A549 (cell line): ENCODE measurements around the gene POM121L2. TPM values are rescaled to one million over a fixed set of nuclear protein-coding genes. Genes with fewer than 3 reads are reported as not detected.

Experiments used
- ATAC-seq, 2 experiments: fragments of 200-7000 bp in 1 of 2; fragments of >200 bp in 1 of 2; cut with Nextera tagmentation in 1 of 2; cut with Tn5 transposase in 1 of 2; 3 replicates each; pipeline versions ENCODE4 v1.8.0 to v1.9.1; 2018 to 2020; ENCODE audit warnings: mild to moderate bottlenecking in 1 of 2, moderate library complexity in 1 of 2
- CTCF ChIA-PET: fragments of 300-600 bp; sonication (Branson Sonifier 250); formaldehyde crosslinking; extraction: SDS; loops from one replicate; lab custom pipeline; 2021; ENCODE audit warnings: antibody characterized with exemption, inconsistent platforms; lab: Yijun Ruan, JAX
- POLR2A ChIA-PET: fragments of 350-600 bp; formaldehyde crosslinking; extraction: SDS; loops from one replicate; lab custom pipeline; 2021; ENCODE audit warnings: antibody characterized with exemption, inconsistent platforms; lab: Yijun Ruan, JAX
- DNase-seq, 2 experiments: peaks; one replicate each; pipeline versions ENCODE4 v3.0.0 to v3.0.0-alpha.2; 2011 to 2016; ENCODE audit warnings: low read depth in 1 of 2, low spot score in 1 of 2
- FAIRE-seq: peaks from 2 replicates; lab custom pipeline; 2011; peaks lifted over from hg19 to GRCh38; lab: Jason Lieb, UNC
- H3K27ac ChIP-seq, 2 experiments: fragments of >200 bp; sonication (Bioruptor Twin); formaldehyde crosslinking; 3 replicates each; pipeline ENCODE4 v1.5.1; 2016 to 2017
- H3K4me1 ChIP-seq: fragments of >200 bp; sonication (Bioruptor Twin); formaldehyde crosslinking; 3 replicates; pipeline ENCODE4 v1.6.1; 2016
- H3K4me2 ChIP-seq: fragments of >200 bp; sonication (Bioruptor Twin); formaldehyde crosslinking; 3 replicates; pipeline ENCODE4 v1.6.1; 2016
- H3K4me3 ChIP-seq: fragments of >200 bp; sonication (Bioruptor Twin); formaldehyde crosslinking; 3 replicates; pipeline ENCODE4 v1.5.1; 2016
- H3K9me3 ChIP-seq: fragments of >200 bp; sonication (Bioruptor Twin); formaldehyde crosslinking; 3 replicates; pipeline ENCODE4 v1.6.1; 2016
- ATOH8 ChIP-seq: fragments of 250-450 bp; sonication (Bioruptor Pico); IDR thresholded peaks from 2 replicates; pipeline ENCODE4 v1.5.0; 2020; ENCODE audit warnings: low read depth, mild to moderate bottlenecking, moderate library complexity
- BHLHE40 ChIP-seq: IDR thresholded peaks from 2 replicates; pipeline ENCODE4 v1.6.1; 2012; ENCODE audit warnings: low read depth, low read length, inconsistent platforms
- CBX2 ChIP-seq: fragments of 200-600 bp; sonication (generic); IDR thresholded peaks from 2 replicates; pipeline ENCODE4 v1.6.1; 2016; ENCODE audit warnings: low read depth, mild to moderate bottlenecking, borderline replicate concordance
- CBX8 ChIP-seq: fragments of 200-600 bp; sonication (generic); IDR thresholded peaks from 2 replicates; pipeline ENCODE4 v1.6.1; 2016
- CEBPB ChIP-seq, 2 experiments: fragments of >200 bp in 1 of 2; sonication (Bioruptor Twin) in 1 of 2; formaldehyde crosslinking in 1 of 2; IDR thresholded peaks; 2 replicates each; pipeline ENCODE4 v1.6.1; 2012 to 2016
- CHD2 ChIP-seq: fragments of 150-350 bp; IDR thresholded peaks from 2 replicates; pipeline ENCODE4 v1.6.1; 2014; ENCODE audit warnings: low read length; ENCODE audit not compliant: partially characterized antibody
- CHD4 ChIP-seq: fragments of 200-600 bp; sonication (generic); IDR thresholded peaks from 2 replicates; pipeline ENCODE4 v1.6.1; 2016; ENCODE audit warnings: antibody characterized with exemption, mild to moderate bottlenecking, borderline replicate concordance
- E2F6 ChIP-seq: IDR thresholded peaks from 2 replicates; pipeline ENCODE4 v1.6.1; 2012; ENCODE audit warnings: low read depth, borderline replicate concordance
- EHF ChIP-seq: fragments of 250-450 bp; sonication (Bioruptor Pico); IDR thresholded peaks from 2 replicates; pipeline ENCODE4 v1.5.0; 2020; ENCODE audit warnings: mild to moderate bottlenecking
- ELK1 ChIP-seq: fragments of 150-350 bp; IDR thresholded peaks from 2 replicates; pipeline ENCODE4 v1.6.1; 2014; ENCODE audit warnings: low read depth, mild to moderate bottlenecking, low read length
- FOSB ChIP-seq: fragments of 250-450 bp; sonication (Bioruptor Pico); IDR thresholded peaks from 2 replicates; pipeline ENCODE4 v1.5.0; 2020; ENCODE audit warnings: mild to moderate bottlenecking, moderate library complexity
- FOSL2 ChIP-seq, 2 experiments: fragments of 450-650 bp in 1 of 2; fragments of >200 bp in 1 of 2; sonication (Bioruptor Twin) in 1 of 2; formaldehyde crosslinking; IDR thresholded peaks; 2 replicates each; pipeline versions ENCODE4 v1.5.0 to v1.6.1; 2016 to 2020; ENCODE audit warnings: mild to moderate bottlenecking in 1 of 2, moderate library complexity in 1 of 2
- FOXS1 ChIP-seq: fragments of 250-450 bp; sonication (Bioruptor Pico); IDR thresholded peaks from 2 replicates; pipeline ENCODE4 v1.5.0; 2020; ENCODE audit warnings: mild to moderate bottlenecking, moderate library complexity
- GATA3 ChIP-seq: IDR thresholded peaks from 2 replicates; pipeline ENCODE4 v1.6.1; 2012; ENCODE audit warnings: borderline replicate concordance
- HDAC2 ChIP-seq: fragments of 200-600 bp; sonication (generic); IDR thresholded peaks from 2 replicates; pipeline ENCODE4 v1.6.1; 2016
- HMGXB4 ChIP-seq: fragments of 250-450 bp; sonication (Bioruptor Pico); IDR thresholded peaks from 2 replicates; pipeline ENCODE4 v1.5.0; 2021; ENCODE audit warnings: mild to moderate bottlenecking, moderate library complexity, borderline replicate concordance
- HOXA7 ChIP-seq: fragments of 250-450 bp; sonication (Bioruptor Pico); IDR thresholded peaks from 2 replicates; pipeline ENCODE4 v1.5.0; 2020; ENCODE audit warnings: mild to moderate bottlenecking, moderate library complexity
- JUNB ChIP-seq: fragments of >200 bp; sonication (Bioruptor Twin); formaldehyde crosslinking; IDR thresholded peaks from 2 replicates; pipeline ENCODE4 v1.6.1; 2016
- KDM1A ChIP-seq: fragments of 200-600 bp; sonication (generic); IDR thresholded peaks from 2 replicates; pipeline ENCODE4 v1.6.1; 2016; ENCODE audit warnings: low read depth, mild to moderate bottlenecking
- KDM5A ChIP-seq: fragments of 200-600 bp; sonication (generic); IDR thresholded peaks from 2 replicates; pipeline ENCODE4 v1.6.1; 2016; ENCODE audit warnings: antibody characterized with exemption, mild to moderate bottlenecking
- NFE2L2 ChIP-seq: fragments of 150-350 bp; conservative IDR thresholded peaks from 2 replicates; pipeline ENCODE4 v1.6.1; 2014; ENCODE audit warnings: low read length
- PBX3 ChIP-seq: IDR thresholded peaks from 2 replicates; pipeline ENCODE4 v1.6.1; 2012
- RAD21 ChIP-seq, 2 experiments: fragments of >200 bp in 1 of 2; sonication (Bioruptor Twin) in 1 of 2; formaldehyde crosslinking in 1 of 2; IDR thresholded peaks in 1 of 2; conservative IDR thresholded peaks in 1 of 2; 2 replicates in 1 of 2; 3 replicates in 1 of 2; pipeline ENCODE4 v1.6.1; 2012 to 2018; ENCODE audit warnings: inconsistent platforms in 1 of 2
- RARB ChIP-seq: fragments of 250-450 bp; sonication (Bioruptor Pico); IDR thresholded peaks from 2 replicates; pipeline ENCODE4 v1.8.0; 2021; ENCODE audit warnings: mild to moderate bottlenecking, moderate library complexity
- REST ChIP-seq: fragments of 200-600 bp; sonication (generic); IDR thresholded peaks from 2 replicates; pipeline ENCODE4 v1.6.1; 2016; ENCODE audit warnings: antibody characterized with exemption, mild to moderate bottlenecking, moderate library complexity
- RFX5 ChIP-seq: fragments of 450-650 bp; IDR thresholded peaks from 2 replicates; pipeline ENCODE4 v1.7.1; 2014; ENCODE audit warnings: antibody characterized with exemption, mild to moderate bottlenecking, moderate library complexity
- RNF2 ChIP-seq: fragments of 200-600 bp; sonication (generic); IDR thresholded peaks from 2 replicates; pipeline ENCODE4 v1.6.1; 2016; ENCODE audit warnings: low read depth, mild to moderate bottlenecking, antibody characterized with exemption, moderate library complexity, borderline replicate concordance
- TFCP2L1 ChIP-seq: fragments of 250-450 bp; sonication (Bioruptor Pico); IDR thresholded peaks from 2 replicates; pipeline ENCODE4 v1.5.0; 2021; ENCODE audit warnings: mild to moderate bottlenecking
- WGBS: methylation state at CpG from one replicate; pipeline ENCODE4 v1.1.6; 2017; ENCODE audit errors: missing lambda C conversion rate; 5-methylcytosine and 5-hydroxymethylcytosine counted together
- polyA plus RNA-seq, 4 experiments: library from polyadenylated mRNA; depleted of rRNA in 3 of 4; stranded (reverse); fragments of >200 nt; fragmentation: RNase III in 1 of 4; extraction: RNeasy Plus Mini Kit Qiagen cat#74134 plus additional on column Dnase treatment in 1 of 4; gene quantifications; 2 replicates in 3 of 4; 3 replicates in 1 of 4; pipeline ENCODE4 v1.2.3, GENCODE V29; 2011 to 2017

POM121L2 gene
- polyA plus RNA-seq, 2 of the 4 experiments (the other 2 are of a cell fraction), result 0.09 TPM; not detected in 1

- POLR2A ChIA-PET, result no interaction called here
- no peak for FAIRE-seq
- no peak for ATAC-seq
- WGBS, result 91% methylated on average over 2 of the region's 2 CpGs
- TF ChIP-seq PBX3 (no peak), CBX8 (no peak), KDM5A (no peak), TFCP2L1 (CRISPR knock-in tag) (no peak), RNF2 (no peak), JUNB (no peak), HOXA7 (no peak), KDM1A (no peak), CHD4 (no peak), RARB (no peak), ATOH8 (CRISPR knock-in tag) (no peak), BHLHE40 (no peak), RFX5 (no peak), EHF (CRISPR knock-in tag) (no peak), E2F6 (no peak), RAD21 (conservative IDR thresholded peaks at IDR 0.05 in 1 of 2, IDR thresholded peaks at IDR 0.05 in 1 of 2) (no peak)
- TF ChIP-seq, all 56 proteins: peak for 0
- H3K4me2 ChIP-seq, result no peak overlapping the region
- no peak overlapping the region for H3K27ac ChIP-seq
- CTCF ChIA-PET, result interaction anchor here (0.6 to 0.9 kb wide), 2 partner anchors 232 to 262 kb away, joined by 3 read pairs; no protein-coding TSS in a partner anchor
- no peak for DNase-seq
- no peaks in the 10 kb centered on the region for H3K9me3 ChIP-seq
- peaks cover 18% of the 10 kb centered on the region; the same call in 1 of the 3 replicates for H3K4me1 ChIP-seq
- no peak overlapping the region for H3K4me3 ChIP-seq
Measured at GRCh38 chr6:27286141-27286540, 25.9 kb downstream of the POM121L2 start.

- CTCF ChIA-PET, result no interaction called here
- no peak for TF ChIP-seq ELK1
- no peak for TF ChIP-seq HOXA7
- TF ChIP-seq FOSL2 (IDR thresholded peaks at IDR 0.05), result no peak
- no peak for TF ChIP-seq FOSL2 (CRISPR knock-in tag; IDR thresholded peaks at IDR 0.05)
- TF ChIP-seq REST, result no peak
- no peak for TF ChIP-seq E2F6
- TF ChIP-seq CHD2, result no peak
- TF ChIP-seq FOSB (CRISPR knock-in tag), result no peak
- no peak for TF ChIP-seq FOXS1 (CRISPR knock-in tag)
- TF ChIP-seq NFE2L2, result no peak
- TF ChIP-seq CBX2, result no peak
- TF ChIP-seq RAD21 (conservative IDR thresholded peaks at IDR 0.05 in 1 of 2, IDR thresholded peaks at IDR 0.05 in 1 of 2), result no peak
- TF ChIP-seq CEBPB (IDR thresholded peaks at IDR 0.05), result no peak
- TF ChIP-seq GATA3, result no peak
- no peak for TF ChIP-seq RARB
- TF ChIP-seq HDAC2, result no peak
- TF ChIP-seq HMGXB4 (CRISPR knock-in tag), result no peak
- TF ChIP-seq KDM1A, result no peak
Measured at GRCh38 chr6:27283279-27283678, 28.8 kb downstream of the POM121L2 start.

More at GRCh38 chr6:27283279-27283678, 28.8 kb downstream of the POM121L2 start:
- Histone ChIP-seq H3K9me3 (no peaks in the 10 kb centered on the region), H3K4me3 (no peak overlapping the region), H3K27ac (no peak overlapping the region), H3K4me2 (no peak overlapping the region), H3K4me1 (0 out of 3 replicates have a peak, but pooled peaks cover 3% of the 10 kb centered on the region)
- POLR2A ChIA-PET, result no interaction called here
- WGBS, result 95% methylated on average over 16 of the region's 16 CpGs
- ATAC-seq (no peak), DNase-seq (no peak), FAIRE-seq (no peak)
